ENCODE measurements around the gene CHKA.

The CHKA gene

GRCh38 chr11:68010090-68011041, 110.8 kb downstream of the CHKA start, which contains the start of gene ALDH3B1:
Gene ALDH3B1 (plus strand): TSS chr11:68010327. CDS start chr11:68015298, 4,971 bp downstream.
- H3K4me3 ChIP-seq (ENCODE audit: low read depth, low read length) = peak within 1 kb of the TSS; percentile 55

GRCh38 chr11:68009391-68010089, 111.6 kb downstream of the CHKA start:
- no peak for TF ChIP-seq CTCF (IDR thresholded peaks at IDR 0.05; ENCODE audit: low read depth, low read length)
- peak overlapping the region; percentile 55 for H3K4me3 ChIP-seq (ENCODE audit: low read depth, low read length)

More at GRCh38 chr11:68010090-68011041, 110.8 kb downstream of the CHKA start, which contains the start of gene ALDH3B1:
- no peak for TF ChIP-seq CTCF (IDR thresholded peaks at IDR 0.05; ENCODE audit: low read depth, low read length)

GRCh38 chr11:68008381-68009337, 112.5 kb downstream of the CHKA start:
- no peak for TF ChIP-seq CTCF (IDR thresholded peaks at IDR 0.05; ENCODE audit: low read depth, low read length)
- no peak overlapping the region for H3K4me3 ChIP-seq (ENCODE audit: low read depth, low read length)

- TF ChIP-seq CTCF (IDR thresholded peaks at IDR 0.05; ENCODE audit: low read depth, low read length) = no peak
- no peak overlapping the region for H3K4me3 ChIP-seq (ENCODE audit: low read depth, low read length)
Observed at GRCh38 chr11:68007498-68008380, 113.4 kb downstream of the CHKA start.

DNA sequence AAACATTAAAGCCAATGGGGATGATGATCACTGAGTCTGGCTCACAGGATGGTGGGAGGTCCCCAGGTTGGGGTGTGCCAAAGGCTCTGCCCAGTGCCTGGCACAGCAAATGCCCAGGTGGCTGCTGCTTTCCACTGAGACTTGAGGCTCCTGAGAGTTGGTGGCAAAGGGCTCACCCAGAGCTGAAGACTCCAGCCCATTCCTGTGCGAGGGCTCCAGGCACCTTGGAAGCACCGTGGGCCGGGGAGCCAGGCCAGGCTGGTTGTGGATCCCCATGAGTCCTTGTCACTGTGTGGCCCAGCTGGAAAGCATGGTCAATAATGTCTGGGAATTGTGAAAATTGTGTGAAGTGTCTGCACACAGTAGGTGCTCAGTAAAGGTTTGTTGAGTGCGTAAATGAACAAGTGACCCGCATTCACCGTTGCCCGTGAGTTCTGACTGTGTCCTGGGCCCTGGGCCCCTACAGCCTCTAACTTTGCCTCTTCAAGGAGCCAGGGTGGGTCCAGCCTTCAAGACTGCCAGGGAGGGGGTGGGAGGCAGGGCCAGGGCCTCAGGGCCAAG, 114.5 kb downstream of the CHKA start:
- H3K4me3 ChIP-seq (ENCODE audit: low read depth, low read length) = no peak overlapping the region
- TF ChIP-seq CTCF (IDR thresholded peaks at IDR 0.05; ENCODE audit: low read depth, low read length) = no peak
